ENCODE data around the gene MPPED1.

The MPPED1 gene

DNA sequence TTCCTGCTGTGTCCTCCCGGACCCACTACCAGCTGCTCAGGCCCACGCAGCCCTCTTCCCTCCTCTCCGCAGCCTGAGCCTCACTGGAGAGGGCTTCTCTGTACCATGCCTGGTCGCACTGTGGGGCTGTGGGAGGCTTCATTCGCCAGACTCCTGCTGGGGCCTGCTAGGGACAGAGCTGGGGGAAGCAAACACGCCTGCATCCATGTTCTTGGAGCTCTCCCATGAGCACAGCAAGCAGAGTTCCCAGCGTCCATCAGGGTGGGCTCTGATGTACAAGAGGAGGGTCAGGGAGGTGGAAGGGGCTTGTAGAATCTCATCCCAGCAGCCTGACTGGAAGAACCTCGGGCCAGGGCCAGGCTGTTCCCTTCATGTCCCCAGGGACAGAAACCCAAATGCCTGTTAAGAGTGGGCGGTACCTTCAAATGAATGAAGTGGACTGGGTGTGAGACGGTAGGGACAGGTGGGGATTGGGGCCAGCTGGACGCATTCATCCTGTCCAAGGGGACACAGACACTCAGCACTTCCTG, 59.9 kb downstream of the MPPED1 start:
- Histone ChIP-seq H3K4me3 (ENCODE audit: low read depth, low read length) (no peak overlapping the region), H3K36me3 (ENCODE audit: control insufficient read depth, insufficient read depth, low read length) (no peaks in the 10 kb centered on the region), H3K9me3 (ENCODE audit: control insufficient read depth, insufficient read depth, low read depth, low read length) (no peaks in the 10 kb centered on the region), H3K4me1 (ENCODE audit: control insufficient read depth, insufficient read depth, low read length) (no peaks in the 10 kb centered on the region), H3K27ac (ENCODE audit: low read depth, low read length) (no peak overlapping the region), H3K27me3 (ENCODE audit: control insufficient read depth, insufficient read depth, low read length) (peaks cover 30% of the 10 kb centered on the region; the same call in 1 of the 2 replicates), H3K9ac (ENCODE audit: low read length) (no peak overlapping the region)

- Histone ChIP-seq H3K9ac (ENCODE audit: low read length) (no peak overlapping the region), H3K36me3 (ENCODE audit: control insufficient read depth, insufficient read depth, low read length) (no peaks in the 10 kb centered on the region), H3K9me3 (ENCODE audit: control insufficient read depth, insufficient read depth, low read depth, low read length) (no peaks in the 10 kb centered on the region), H3K27me3 (ENCODE audit: control insufficient read depth, insufficient read depth, low read length) (peaks cover 17% of the 10 kb centered on the region; the same call in 1 of the 2 replicates), H3K4me1 (ENCODE audit: control insufficient read depth, insufficient read depth, low read length) (no peaks in the 10 kb centered on the region), H3K27ac (ENCODE audit: low read depth, low read length) (no peak overlapping the region), H3K4me3 (ENCODE audit: low read depth, low read length) (no peak overlapping the region)
Observed at GRCh38 chr22:43473031-43473430, 61.2 kb downstream of the MPPED1 start.

- no peak overlapping the region for H3K9ac ChIP-seq (ENCODE audit: low read length)
- H3K27ac ChIP-seq (ENCODE audit: low read depth, low read length) = no peak overlapping the region
- no peaks in the 10 kb centered on the region for H3K4me1 ChIP-seq (ENCODE audit: control insufficient read depth, insufficient read depth, low read length)
- peaks cover 14% of the 10 kb centered on the region; the same call in 1 of the 2 replicates for H3K27me3 ChIP-seq (ENCODE audit: control insufficient read depth, insufficient read depth, low read length)
- no peak overlapping the region for H3K4me3 ChIP-seq (ENCODE audit: low read depth, low read length)
- no peaks in the 10 kb centered on the region for H3K36me3 ChIP-seq (ENCODE audit: control insufficient read depth, insufficient read depth, low read length)
- H3K9me3 ChIP-seq (ENCODE audit: control insufficient read depth, insufficient read depth, low read depth, low read length) = no peaks in the 10 kb centered on the region
Observed at GRCh38 chr22:43473441-43473840, 61.6 kb downstream of the MPPED1 start.

- H3K4me1 ChIP-seq (ENCODE audit: control insufficient read depth, insufficient read depth, low read length) = no peaks in the 10 kb centered on the region
- H3K9me3 ChIP-seq (ENCODE audit: control insufficient read depth, insufficient read depth, low read depth, low read length) = no peaks in the 10 kb centered on the region
- H3K36me3 ChIP-seq (ENCODE audit: control insufficient read depth, insufficient read depth, low read length) = no peaks in the 10 kb centered on the region
- no peak overlapping the region for H3K9ac ChIP-seq (ENCODE audit: low read length)
- peaks cover 6% of the 10 kb centered on the region; the same call in 1 of the 2 replicates for H3K27me3 ChIP-seq (ENCODE audit: control insufficient read depth, insufficient read depth, low read length)
- no peak overlapping the region for H3K4me3 ChIP-seq (ENCODE audit: low read depth, low read length)
- H3K27ac ChIP-seq (ENCODE audit: low read depth, low read length) = no peak overlapping the region
Observed at GRCh38 chr22:43474161-43475101, 62.6 kb downstream of the MPPED1 start.

DNA sequence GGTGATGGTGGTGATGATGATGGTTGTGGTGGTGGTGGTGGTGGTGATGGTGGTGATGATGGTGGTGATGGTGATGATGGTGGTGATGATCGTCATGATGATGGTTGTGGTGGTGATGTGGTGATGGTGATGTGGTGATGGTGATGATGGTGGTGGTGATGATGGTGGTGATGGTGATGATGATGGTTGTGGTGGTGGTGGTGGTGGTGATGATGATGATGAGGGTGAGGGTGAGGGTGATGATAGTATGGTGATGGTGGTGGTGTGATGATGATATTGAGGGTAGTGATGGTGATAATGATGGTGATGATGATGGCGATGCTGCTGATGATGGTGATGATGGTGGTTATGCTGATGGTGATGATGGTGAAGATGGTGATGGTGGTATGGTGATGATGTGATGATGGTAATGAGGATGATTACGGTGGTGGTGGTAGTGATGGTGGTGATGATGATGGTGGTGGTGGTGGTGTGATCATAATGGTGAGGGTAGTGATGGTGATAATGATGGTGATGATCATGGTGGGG, 63.8 kb downstream of the MPPED1 start:
- Histone ChIP-seq H3K9me3 (ENCODE audit: control insufficient read depth, insufficient read depth, low read depth, low read length) (no peaks in the 10 kb centered on the region), H3K9ac (ENCODE audit: low read length) (no peak overlapping the region), H3K27ac (ENCODE audit: low read depth, low read length) (no peak overlapping the region), H3K27me3 (ENCODE audit: control insufficient read depth, insufficient read depth, low read length) (peaks cover 4% of the 10 kb centered on the region; the same call in 1 of the 2 replicates), H3K4me1 (ENCODE audit: control insufficient read depth, insufficient read depth, low read length) (no peaks in the 10 kb centered on the region), H3K4me3 (ENCODE audit: low read depth, low read length) (no peak overlapping the region), H3K36me3 (ENCODE audit: control insufficient read depth, insufficient read depth, low read length) (no peaks in the 10 kb centered on the region)

DNA sequence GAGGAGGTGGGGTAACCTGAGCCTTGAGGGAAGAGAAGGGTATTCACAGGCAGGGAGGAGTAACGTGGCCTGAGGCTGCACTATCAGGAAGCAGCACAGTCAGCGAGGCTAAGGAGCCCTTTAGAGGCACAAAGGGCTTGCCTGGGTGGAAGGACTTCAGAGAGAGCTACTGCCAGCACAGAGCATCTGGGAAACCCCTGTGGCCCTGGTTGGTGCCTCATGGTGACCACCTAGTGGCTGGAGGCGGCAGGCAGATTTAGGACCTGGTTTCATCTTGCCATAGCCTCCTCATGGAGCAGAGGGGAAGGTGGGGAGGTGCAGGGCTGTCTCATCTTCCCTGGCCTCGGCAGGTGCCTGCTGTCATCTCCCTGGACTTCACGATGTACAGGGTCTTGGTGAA, 64.5 kb downstream of the MPPED1 start:
- Histone ChIP-seq H3K9ac (ENCODE audit: low read length) (no peak overlapping the region), H3K4me3 (ENCODE audit: low read depth, low read length) (no peak overlapping the region), H3K9me3 (ENCODE audit: control insufficient read depth, insufficient read depth, low read depth, low read length) (no peaks in the 10 kb centered on the region), H3K27me3 (ENCODE audit: control insufficient read depth, insufficient read depth, low read length) (no peaks in the 10 kb centered on the region), H3K27ac (ENCODE audit: low read depth, low read length) (no peak overlapping the region), H3K4me1 (ENCODE audit: control insufficient read depth, insufficient read depth, low read length) (peaks cover 2% of the 10 kb centered on the region; the same call in 1 of the 2 replicates), H3K36me3 (ENCODE audit: control insufficient read depth, insufficient read depth, low read length) (no peaks in the 10 kb centered on the region)

DNA sequence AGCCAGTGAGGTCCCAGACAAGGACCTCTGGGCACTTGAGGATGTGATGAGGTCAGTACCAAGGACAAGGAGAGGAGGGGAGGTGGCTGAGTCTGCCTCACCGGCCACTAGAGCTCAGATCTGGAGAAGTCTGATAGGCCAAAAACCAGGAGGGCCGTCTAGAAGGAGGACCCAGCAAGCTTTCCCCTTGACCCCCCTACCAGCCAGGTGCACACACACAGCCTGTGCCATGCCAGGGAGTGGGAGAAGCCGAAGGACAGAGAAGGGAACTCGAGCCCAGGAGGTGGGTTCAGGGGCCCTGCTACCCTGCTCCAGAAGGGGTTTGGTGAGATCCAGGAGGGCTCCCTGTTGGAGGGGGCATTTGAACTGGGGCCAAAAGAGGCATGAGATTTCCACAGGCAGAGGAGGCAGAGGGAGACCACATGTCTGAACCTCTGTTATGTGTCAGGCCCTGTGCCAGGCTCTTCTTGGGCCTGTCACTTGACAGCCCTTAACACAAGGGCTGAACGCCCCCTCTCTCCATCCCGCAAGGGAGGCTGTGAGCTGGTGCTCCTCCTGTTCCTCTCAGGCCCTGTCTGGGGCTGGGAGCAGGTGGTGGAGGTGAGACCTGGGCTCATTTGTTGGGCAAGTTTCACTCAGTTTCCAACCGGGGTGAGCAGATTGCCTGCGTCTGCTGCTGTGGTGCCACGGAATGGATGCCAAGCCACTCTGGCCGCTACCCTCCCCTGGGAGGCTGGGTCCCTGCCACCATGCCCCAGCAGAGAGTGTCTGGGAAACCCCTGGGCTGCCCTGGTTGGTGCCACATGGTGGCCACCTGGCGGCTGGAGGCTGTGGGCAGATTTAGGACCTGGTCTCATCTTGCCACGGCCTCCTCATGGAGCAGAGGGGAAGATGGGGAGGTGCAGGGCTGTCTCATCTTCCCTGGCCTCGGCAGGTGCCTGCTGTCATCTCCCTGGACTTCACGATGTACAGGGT, 65.2 kb downstream of the MPPED1 start:
- H3K27ac ChIP-seq (ENCODE audit: low read depth, low read length) = no peak overlapping the region

DNA sequence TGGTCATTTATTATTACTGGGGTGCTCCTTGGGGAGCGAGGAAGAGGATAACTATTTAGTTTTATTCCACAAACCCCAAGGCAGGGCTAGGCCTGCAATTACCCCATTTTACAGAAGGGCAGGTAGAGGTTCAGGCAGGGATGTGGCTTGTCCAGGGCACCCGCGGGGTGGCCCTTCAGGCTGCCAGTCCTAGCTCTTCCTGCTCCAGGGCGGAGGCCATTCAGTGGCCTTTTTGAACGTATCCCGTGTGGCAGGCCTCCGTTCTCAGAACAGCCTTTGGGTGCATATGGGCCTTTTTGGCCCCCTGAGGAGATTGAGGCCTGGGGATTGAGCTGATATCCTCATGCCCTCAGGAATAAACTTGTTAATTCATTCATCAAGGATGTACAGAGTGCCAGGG, 66.2 kb downstream of the MPPED1 start:
- Histone ChIP-seq H3K27ac (ENCODE audit: low read depth, low read length) (no peak overlapping the region), H3K9ac (ENCODE audit: low read length) (no peak overlapping the region), H3K36me3 (ENCODE audit: control insufficient read depth, insufficient read depth, low read length) (no peaks in the 10 kb centered on the region), H3K4me3 (ENCODE audit: low read depth, low read length) (no peak overlapping the region), H3K27me3 (ENCODE audit: control insufficient read depth, insufficient read depth, low read length) (no peaks in the 10 kb centered on the region), H3K9me3 (ENCODE audit: control insufficient read depth, insufficient read depth, low read depth, low read length) (no peaks in the 10 kb centered on the region), H3K4me1 (ENCODE audit: control insufficient read depth, insufficient read depth, low read length) (peaks cover 12% of the 10 kb centered on the region; the same call in 1 of the 2 replicates)

More for the DNA sequence above, 65.2 kb downstream of the MPPED1 start:
- no peak overlapping the region for H3K9ac ChIP-seq (ENCODE audit: low read length)
- no peaks in the 10 kb centered on the region for H3K9me3 ChIP-seq (ENCODE audit: control insufficient read depth, insufficient read depth, low read depth, low read length)
- no peaks in the 10 kb centered on the region for H3K36me3 ChIP-seq (ENCODE audit: control insufficient read depth, insufficient read depth, low read length)
- H3K27me3 ChIP-seq (ENCODE audit: control insufficient read depth, insufficient read depth, low read length) = no peaks in the 10 kb centered on the region
- H3K4me3 ChIP-seq (ENCODE audit: low read depth, low read length) = no peak overlapping the region
- H3K4me1 ChIP-seq (ENCODE audit: control insufficient read depth, insufficient read depth, low read length) = peaks cover 7% of the 10 kb centered on the region; the same call in 1 of the 2 replicates

- H3K4me3 ChIP-seq (ENCODE audit: low read depth, low read length) = no peak overlapping the region
- no peaks in the 10 kb centered on the region for H3K27me3 ChIP-seq (ENCODE audit: control insufficient read depth, insufficient read depth, low read length)
- H3K9ac ChIP-seq (ENCODE audit: low read length) = no peak overlapping the region
Observed at GRCh38 chr22:43478621-43479300, 66.9 kb downstream of the MPPED1 start.

More at GRCh38 chr22:43478621-43479300, 66.9 kb downstream of the MPPED1 start:
- Histone ChIP-seq H3K9me3 (ENCODE audit: control insufficient read depth, insufficient read depth, low read depth, low read length) (no peaks in the 10 kb centered on the region), H3K36me3 (ENCODE audit: control insufficient read depth, insufficient read depth, low read length) (no peaks in the 10 kb centered on the region), H3K27ac (ENCODE audit: low read depth, low read length) (no peak overlapping the region), H3K4me1 (ENCODE audit: control insufficient read depth, insufficient read depth, low read length) (peaks cover 12% of the 10 kb centered on the region; the same call in 1 of the 2 replicates)
